ENCODE results near the gene LUC7L2.

GRCh38 chr7:139453673-139454321, 94.1 kb downstream of the LUC7L2 start:
- TF ChIP-seq POLR2A (IDR thresholded peaks at IDR 0.05) (no peak), CTCF (IDR thresholded peaks at IDR 0.05) (no peak), POLR2AphosphoS5 (IDR thresholded peaks at IDR 0.05) (no peak)
